Measurements from ENCODE around the gene GCLM.
"Not testable (repeated sequence)": the region's sequence is repeated elsewhere in the genome, so short reads cannot be mapped to it uniquely, and the experiment has no call there.

Gene GCLM

GRCh38 chr1:93888900-93889299 is 20.3 kb downstream of the GCLM start:
- DNase-seq: no peak

GRCh38 chr1:93882269-93882668 is 27.0 kb downstream of the GCLM start:
- DNase-seq: no peak

- DNase-seq: no peak
Observed at GRCh38 chr1:93880731-93881130, 28.5 kb downstream of the GCLM start.

GRCh38 chr1:93878889-93879586 is 30.2 kb downstream of the GCLM start, which contains the start of gene DNTTIP2:
TSS of gene DNTTIP2 (minus strand) at chr1:93879206. CDS start at chr1:93879148, 58 bp downstream.
- peak; percentile 82 to 85 for DNase-seq

GRCh38 chr1:93878501-93878888 is 30.7 kb downstream of the GCLM start:
- no peak for DNase-seq

- DNase-seq: no peak
Observed at GRCh38 chr1:93877529-93877928, 31.7 kb downstream of the GCLM start.

- no peak for DNase-seq
Observed at GRCh38 chr1:93876244-93876643, 33.0 kb downstream of the GCLM start.

GRCh38 chr1:93874025-93874651 is 35.1 kb downstream of the GCLM start:
- DNase-seq: peak in 1 of 2 experiments; percentile 69

GRCh38 chr1:93871366-93871765 is 37.9 kb downstream of the GCLM start:
- no peak for DNase-seq

- DNase-seq: no peak
Observed at GRCh38 chr1:93869653-93870052, 39.6 kb downstream of the GCLM start.

GRCh38 chr1:93868492-93868891 is 40.7 kb downstream of the GCLM start:
- DNase-seq: not testable (repeated sequence)

GRCh38 chr1:93865253-93865652 is 44.0 kb downstream of the GCLM start:
- no peak for DNase-seq

- no peak for DNase-seq
Observed at GRCh38 chr1:93864175-93864574, 45.1 kb downstream of the GCLM start.

GRCh38 chr1:93857653-93858052 is 51.6 kb downstream of the GCLM start:
- DNase-seq: not testable (repeated sequence)

- DNase-seq: not testable (repeated sequence)
Observed at GRCh38 chr1:93855983-93856382, 53.2 kb downstream of the GCLM start.

- no peak for DNase-seq
Observed at GRCh38 chr1:93853940-93854339, 55.3 kb downstream of the GCLM start.

GRCh38 chr1:93851878-93852277 is 57.4 kb downstream of the GCLM start:
- DNase-seq: no peak

GRCh38 chr1:93851327-93851712 is 57.9 kb downstream of the GCLM start:
- no peak for DNase-seq

GRCh38 chr1:93850687-93851326 is 58.4 kb downstream of the GCLM start:
- DNase-seq: peak; percentile 7 to 62

GRCh38 chr1:93848350-93848883 is 60.8 kb downstream of the GCLM start:
- DNase-seq: no peak

- DNase-seq: peak; percentile 62 to 70
Observed at GRCh38 chr1:93847811-93848288, 61.4 kb downstream of the GCLM start.

- peak; percentile 71 to 80 for DNase-seq
Observed at GRCh38 chr1:93846992-93847810, 62.0 kb downstream of the GCLM start.

Data from NCI-H524 (cell line).